Vagina (tissue), 2 donors: ENCODE results near the gene COBL.

Source experiments
- CTCF ChIP-seq, 3 experiments: fragments of 450-650 bp in 2 of 3; fragments of 200-600 bp in 1 of 3; sonication (generic) in 1 of 3; IDR thresholded peaks; one replicate each; pipeline ENCODE4 v1.5.1; 2017 to 2019; ENCODE audit warnings: antibody characterized with exemption in 3 of 3, mild to moderate bottlenecking in 2 of 3, moderate library complexity in 2 of 3
- POLR2A ChIP-seq, 2 donors: fragments of 450-650 bp; IDR thresholded peaks; one replicate each; pipeline ENCODE4 v1.6.1; 2017; ENCODE audit warnings: antibody characterized with exemption in 2 of 2, mild to moderate bottlenecking in 2 of 2, moderate library complexity in 2 of 2
- POLR2AphosphoS5 ChIP-seq, 2 donors: sonication (generic); formaldehyde crosslinking; IDR thresholded peaks; one replicate each; pipeline ENCODE4 v1.9.0; 2017; ENCODE audit warnings: antibody characterized with exemption in 2 of 2, mild to moderate bottlenecking in 2 of 2, low read depth in 1 of 2; ENCODE audit not compliant: insufficient read depth in 1 of 2

DNA sequence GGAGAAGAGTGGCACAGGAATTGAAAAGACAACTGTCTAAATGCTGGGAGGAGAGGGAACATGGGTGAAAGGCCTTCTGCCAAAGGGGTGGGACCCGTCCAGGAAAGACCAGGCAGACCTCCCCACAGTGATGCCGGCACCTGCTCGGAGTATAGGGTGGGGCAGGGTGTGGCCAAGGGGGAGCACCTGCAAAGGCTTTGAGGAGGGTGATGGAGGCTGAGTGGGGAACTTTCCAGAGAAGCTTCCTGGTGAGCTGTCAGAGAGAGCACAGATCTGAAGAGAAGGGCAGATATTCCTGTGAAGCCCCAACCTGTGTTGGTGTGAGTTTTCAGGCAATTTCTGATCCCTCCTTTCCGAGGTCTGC is 270.5 kb downstream of the COBL start:
- TF ChIP-seq POLR2A (IDR thresholded peaks at IDR 0.05) (no peak), POLR2AphosphoS5 (IDR thresholded peaks at IDR 0.05; ENCODE audit: insufficient read depth in 1 of 2, low read depth in 1 of 2) (no peak), CTCF (IDR thresholded peaks at IDR 0.05) (no peak)
